SK-N-SH treated with all-trans-retinoic acid at 6 μM for 48 hours (cell line): ENCODE data around the gene IRS1.

ENCODE experiments used
- ESRRG ChIP-seq: fragments of 250-450 bp; sonication (Bioruptor Pico); IDR thresholded peaks from 2 replicates; pipeline ENCODE4 v1.6.1; 2021; ENCODE audit warnings: mild to moderate bottlenecking
- PPARA ChIP-seq: fragments of 250-450 bp; sonication (Bioruptor Pico); IDR thresholded peaks from 2 replicates; pipeline ENCODE4 v1.5.0; 2020; ENCODE audit warnings: mild to moderate bottlenecking, borderline replicate concordance
- RARB ChIP-seq: fragments of 250-450 bp; sonication (Bioruptor Pico); IDR thresholded peaks from 2 replicates; pipeline ENCODE4 v1.8.0; 2021; ENCODE audit warnings: mild to moderate bottlenecking, moderate library complexity
- ZNF565 ChIP-seq: fragments of 450-650 bp; formaldehyde crosslinking; conservative IDR thresholded peaks from 2 replicates; pipeline ENCODE4 v1.5.0; 2020; ENCODE audit warnings: low read depth, mild to moderate bottlenecking, moderate library complexity

- no peak for TF ChIP-seq ESRRG (CRISPR knock-in tag)
- no peak for TF ChIP-seq RARB
- no peak for TF ChIP-seq ZNF565 (CRISPR knock-in tag)
- TF ChIP-seq PPARA: no peak
Measured at GRCh38 chr2:226756131-226756530, 43.5 kb downstream of the IRS1 start.
